Osteoblast (primary cell): ENCODE results near the gene CDH6. TPM values are rescaled to one million over a fixed set of nuclear protein-coding genes. Genes with fewer than 3 reads are reported as not detected.

Source experiments
- DNase-seq: peaks from one replicate; pipeline ENCODE4 v3.0.0; 2011; ENCODE audit warnings: low spot score, mixed read lengths; ENCODE audit not compliant: insufficient read length; ENCODE audit errors: missing footprints
- H2AFZ ChIP-seq: 2 replicates; pipeline ENCODE4 v1.6.0; 2011; ENCODE audit warnings: mild to moderate bottlenecking, low read length
- H3K27ac ChIP-seq: 2 replicates; pipeline ENCODE4 v1.5.1; 2011; ENCODE audit warnings: mild to moderate bottlenecking, low read depth, low read length, moderate library complexity
- H3K27me3 ChIP-seq: 2 replicates; pipeline ENCODE4 v1.6.0; 2012; ENCODE audit warnings: mild to moderate bottlenecking, control low read depth, inconsistent platforms, low read length, moderate library complexity; ENCODE audit not compliant: insufficient read depth
- H3K36me3 ChIP-seq: 2 replicates; pipeline ENCODE4 v1.5.1; 2011; ENCODE audit warnings: mild to moderate bottlenecking, low read length, control low read depth, moderate library complexity; ENCODE audit not compliant: insufficient read depth
- H3K4me1 ChIP-seq: 2 replicates; pipeline ENCODE4 v1.5.1; 2011; ENCODE audit warnings: mild to moderate bottlenecking, low read length, control low read depth, moderate library complexity; ENCODE audit not compliant: insufficient read depth
- H3K4me2 ChIP-seq: 2 replicates; pipeline ENCODE4 v1.6.0; 2011; ENCODE audit warnings: mild to moderate bottlenecking, low read length; ENCODE audit not compliant: insufficient read depth
- H3K4me3 ChIP-seq: fragments of 200-600 bp; sonication (generic); 3 replicates; pipeline ENCODE4 v1.5.1; 2012; ENCODE audit warnings: mild to moderate bottlenecking, low read length, inconsistent platforms; ENCODE audit not compliant: insufficient read depth
- H3K79me2 ChIP-seq: 2 replicates; pipeline ENCODE4 v1.6.0; 2012; ENCODE audit warnings: mild to moderate bottlenecking, low read length, control low read depth, inconsistent platforms; ENCODE audit not compliant: insufficient read depth
- H3K9me3 ChIP-seq: 2 replicates; pipeline ENCODE4 v1.5.1; 2011; ENCODE audit warnings: low read depth, low read length, control low read depth
- H4K20me1 ChIP-seq: 2 replicates; pipeline ENCODE4 v1.6.0; 2012; ENCODE audit warnings: mild to moderate bottlenecking, low read length, control low read depth; ENCODE audit not compliant: insufficient read depth
- CTCF ChIP-seq: IDR thresholded peaks from 2 replicates; pipeline ENCODE4 v1.5.1; 2011; ENCODE audit warnings: mild to moderate bottlenecking, low read depth, low read length, moderate library complexity; ENCODE audit errors: extremely low read depth
- total RNA-seq: library from RNA; depleted of rRNA; stranded (reverse); fragments of >200 nt; gene quantifications from 2 replicates; pipeline ENCODE4 v1.2.3, GENCODE V29; 2012

Gene CDH6
- total RNA-seq, 1 donor, result 16.3 TPM

GRCh38 chr5:31238497-31238896 is 45.0 kb downstream of the CDH6 start:
- Histone ChIP-seq H3K27ac (no peak overlapping the region), H4K20me1 (no peaks in the 10 kb centered on the region), H3K4me2 (no peak overlapping the region), H3K36me3 (no peaks in the 10 kb centered on the region), H3K9me3 (no peaks in the 10 kb centered on the region), H3K79me2 (no peaks in the 10 kb centered on the region), H3K27me3 (no peaks in the 10 kb centered on the region), H2AFZ (peak overlapping the region; percentile 24), H3K4me3 (no peak overlapping the region), H3K4me1 (no peaks in the 10 kb centered on the region)
- no peak for DNase-seq
- no peak for TF ChIP-seq CTCF

GRCh38 chr5:31244921-31245320 is 51.4 kb downstream of the CDH6 start:
- no peaks in the 10 kb centered on the region for H3K4me1 ChIP-seq
- no peaks in the 10 kb centered on the region for H3K9me3 ChIP-seq
- no peaks in the 10 kb centered on the region for H3K27me3 ChIP-seq
- H4K20me1 ChIP-seq, result no peaks in the 10 kb centered on the region
- DNase-seq, result no peak
- no peak overlapping the region for H3K4me3 ChIP-seq
- H3K4me2 ChIP-seq, result no peak overlapping the region
- no peaks in the 10 kb centered on the region for H3K79me2 ChIP-seq
- no peaks in the 10 kb centered on the region for H3K36me3 ChIP-seq
- TF ChIP-seq CTCF, result no peak
- H3K27ac ChIP-seq, result no peak overlapping the region
- H2AFZ ChIP-seq, result peak overlapping the region; percentile 41

GRCh38 chr5:31247381-31247780 is 53.9 kb downstream of the CDH6 start:
- no peaks in the 10 kb centered on the region for H3K4me1 ChIP-seq
- H3K27me3 ChIP-seq, result no peaks in the 10 kb centered on the region
- no peak for DNase-seq
- H3K36me3 ChIP-seq, result no peaks in the 10 kb centered on the region
- H3K4me2 ChIP-seq, result no peak overlapping the region
- TF ChIP-seq CTCF, result no peak
- H4K20me1 ChIP-seq, result no peaks in the 10 kb centered on the region
- no peaks in the 10 kb centered on the region for H3K79me2 ChIP-seq
- H3K27ac ChIP-seq, result no peak overlapping the region
- no peaks in the 10 kb centered on the region for H3K9me3 ChIP-seq
- H2AFZ ChIP-seq, result no peak overlapping the region
- H3K4me3 ChIP-seq, result no peak overlapping the region

GRCh38 chr5:31250201-31250600 is 56.7 kb downstream of the CDH6 start:
- no peaks in the 10 kb centered on the region for H3K27me3 ChIP-seq
- no peaks in the 10 kb centered on the region for H3K4me1 ChIP-seq
- no peak overlapping the region for H3K27ac ChIP-seq
- peaks cover 2% of the 10 kb centered on the region for H3K9me3 ChIP-seq
- no peak for DNase-seq
- H3K4me3 ChIP-seq, result no peak overlapping the region
- no peaks in the 10 kb centered on the region for H3K36me3 ChIP-seq
- no peaks in the 10 kb centered on the region for H4K20me1 ChIP-seq
- TF ChIP-seq CTCF, result no peak
- no peak overlapping the region for H3K4me2 ChIP-seq
- no peaks in the 10 kb centered on the region for H3K79me2 ChIP-seq
- H2AFZ ChIP-seq, result no peak overlapping the region
